ENCODE results near the gene ZBTB8A.
A peak's percentile ranks its signal among the peaks of the same experiment; 100 is the strongest.
"Not testable (repeated sequence)": the region's sequence is repeated elsewhere in the genome, so short reads cannot be mapped to it uniquely, and the experiment has no call there.

The ZBTB8A gene

GRCh38 chr1:32622806-32623681 is 83.8 kb downstream of the ZBTB8A start:
- DNase-seq = no peak

GRCh38 chr1:32623775-32624174 is 84.5 kb downstream of the ZBTB8A start:
- DNase-seq = no peak

GRCh38 chr1:32626176-32626575 is 86.9 kb downstream of the ZBTB8A start:
- no peak for DNase-seq

GRCh38 chr1:32627596-32628162 is 88.5 kb downstream of the ZBTB8A start:
- no peak for DNase-seq

GRCh38 chr1:32630173-32630572 is 90.9 kb downstream of the ZBTB8A start:
- DNase-seq = not testable (repeated sequence)

GRCh38 chr1:32632829-32633228 is 93.6 kb downstream of the ZBTB8A start:
- DNase-seq = no peak

- no peak for DNase-seq
Observed at GRCh38 chr1:32635508-32636277, 96.5 kb downstream of the ZBTB8A start.

- DNase-seq = no peak
Observed at GRCh38 chr1:32636914-32637645, 97.9 kb downstream of the ZBTB8A start.

- DNase-seq = no peak
Observed at GRCh38 chr1:32639489-32640075, 100.4 kb downstream of the ZBTB8A start.

- not testable (repeated sequence) for DNase-seq
Observed at GRCh38 chr1:32642292-32642827, 103.1 kb downstream of the ZBTB8A start.

- no peak for DNase-seq
Observed at GRCh38 chr1:32644426-32644825, 105.2 kb downstream of the ZBTB8A start.

GRCh38 chr1:32647308-32648134 is 108.3 kb downstream of the ZBTB8A start:
- no peak for DNase-seq

- DNase-seq = peak; percentile 95
Observed at GRCh38 chr1:32650248-32650751, 111.1 kb downstream of the ZBTB8A start, which contains the start of gene ZBTB8OS. TSS of gene ZBTB8OS (minus strand) at chr1:32650550. CDS start at chr1:32650529, 21 bp downstream.

- peak; percentile 99 for DNase-seq
Observed at GRCh38 chr1:32650752-32651460, 111.7 kb downstream of the ZBTB8A start, which contains the start of gene RBBP4. TSS of gene RBBP4 (plus strand) at chr1:32651208. CDS start at chr1:32651307, 99 bp downstream.

- no peak for DNase-seq
Observed at GRCh38 chr1:32651461-32652073, 112.3 kb downstream of the ZBTB8A start.

GRCh38 chr1:32652244-32652962 is 113.2 kb downstream of the ZBTB8A start:
- DNase-seq = no peak
